Body of pancreas (tissue), 4 donors: Measurements from ENCODE around the gene SLC9A5. TPM values are rescaled to one million over a fixed set of nuclear protein-coding genes. Genes with fewer than 3 reads are reported as not detected.
A peak's percentile ranks its signal among the peaks of the same experiment; 100 is the strongest.

Source experiments
- ATAC-seq: fragments of 150-250 bp; one replicate; pipeline ENCODE4 v1.9.1; 2016
- DNase-seq, 4 donors: peaks; one replicate each; pipeline ENCODE4 v3.0.0-alpha.2; 2019
- H3K27ac ChIP-seq, 4 donors: fragments of 200-600 bp; sonication (generic); 1 replicate in 3 of 4; 2 replicates in 1 of 4; pipeline versions ENCODE4 v1.5.1 to v1.6.1; 2016 to 2019; ENCODE audit warnings: mild to moderate bottlenecking in 1 of 4, mixed read lengths in 1 of 4, moderate library complexity in 1 of 4
- H3K27me3 ChIP-seq, 2 donors: fragments of 200-600 bp; sonication (generic); one replicate each; pipeline ENCODE4 v1.6.0; 2016; ENCODE audit warnings: mild to moderate bottlenecking in 1 of 2
- H3K36me3 ChIP-seq, 2 donors: fragments of 200-600 bp; sonication (generic); replicated peaks in 1 of 2; 2 replicates each; pipeline ENCODE4 v1.5.1; 2016; ENCODE audit warnings: low read depth in 2 of 2; ENCODE audit not compliant: insufficient read depth in 1 of 2
- H3K4me1 ChIP-seq: fragments of 200-600 bp; sonication (generic); one replicate; pipeline ENCODE4 v1.6.0; 2016
- H3K4me3 ChIP-seq, 2 donors: fragments of 200-600 bp; sonication (generic); 1 replicate in 1 of 2; 2 replicates in 1 of 2; pipeline ENCODE4 v1.5.1; 2016 to 2019
- H3K9me3 ChIP-seq, 3 donors: fragments of 200-600 bp; sonication (generic); 1 replicate in 2 of 3; 2 replicates in 1 of 3; pipeline ENCODE4 v1.5.1; 2016
- CTCF ChIP-seq, 7 experiments: fragments of 450-650 bp in 4 of 7; fragments of 200-600 bp in 3 of 7; sonication (generic) in 3 of 7; IDR thresholded peaks; one replicate each; pipeline ENCODE4 v1.5.1; 2016 to 2019; ENCODE audit warnings: antibody characterized with exemption in 7 of 7
- POLR2A ChIP-seq, 3 donors: fragments of 450-650 bp; IDR thresholded peaks; one replicate each; pipeline ENCODE4 v1.6.1; 2016; ENCODE audit warnings: antibody characterized with exemption in 3 of 3, mild to moderate bottlenecking in 2 of 3
- WGBS, 2 donors: methylation state at CpG; one replicate each; pipeline ENCODE4 v1.1.5; 2017; 5-methylcytosine and 5-hydroxymethylcytosine counted together
- intact Hi-C: fragments of 100-400 bp; cut with DNase I; formaldehyde crosslinking; loops from one replicate; pipeline ENCODE4 v1.15.1; 2023
- total RNA-seq, 2 donors: library from RNA; depleted of rRNA; stranded (reverse); fragments of >200 nt; gene quantifications; one replicate each; pipeline ENCODE4 v1.1.0, GENCODE V29; 2016

SLC9A5 gene
- total RNA-seq, 2 donors from 2014 or later = 0.26 to 0.33 TPM

GRCh38 chr16:67245674-67246080 is 3.1 kb upstream of the SLC9A5 start:
- Histone ChIP-seq H3K9me3 (no peaks in the 10 kb centered on the region), H3K36me3 (no peaks in the 10 kb centered on the region), H3K4me3 (peak overlapping the region; percentile 33 to 68), H3K27ac (peak overlapping the region; percentile 19 to 97 (median 88)), H3K27me3 (peaks cover 0 to 18% of the 10 kb centered on the region in 2 donors), H3K4me1 (peaks cover 61% of the 10 kb centered on the region)
- intact Hi-C loops = no loop called here
- ATAC-seq = no peak
- no peak for DNase-seq
- 8 to 29% methylated on average over 4 to 8 of the region's 8 CpGs for WGBS, 2 donors
- TF ChIP-seq CTCF (IDR thresholded peaks at IDR 0.05) (no peak), POLR2A (IDR thresholded peaks at IDR 0.05) (no peak)

- Histone ChIP-seq H3K9me3 (no peaks in the 10 kb centered on the region), H3K27me3 (peaks cover 0 to 18% of the 10 kb centered on the region in 2 donors), H3K27ac (peak overlapping the region; percentile 83 to 97 (median 92)), H3K36me3 (no peaks in the 10 kb centered on the region), H3K4me3 (peak overlapping the region; percentile 33 to 68), H3K4me1 (peaks cover 57% of the 10 kb centered on the region)
- ATAC-seq = peak; percentile 28
- 0% methylated on average over 10 to 31 of the region's 48 CpGs for WGBS, 2 donors
- peak; percentile 67 to 78 (median 77) for DNase-seq
- TF ChIP-seq POLR2A (IDR thresholded peaks at IDR 0.05) (no peak), CTCF (IDR thresholded peaks at IDR 0.05) (peak in 6 of 7 experiments; percentile 2 to 35 (median 18))
- intact Hi-C loops = no loop called here
Observed at GRCh38 chr16:67246081-67246755, 2.6 kb upstream of the SLC9A5 start.

- H3K4me3 ChIP-seq = peak overlapping the region; percentile 33 to 68
- peaks cover 52% of the 10 kb centered on the region for H3K4me1 ChIP-seq
- no peaks in the 10 kb centered on the region for H3K9me3 ChIP-seq
- peaks cover 0 to 18% of the 10 kb centered on the region in 2 donors for H3K27me3 ChIP-seq
- ATAC-seq (peak; percentile 81), DNase-seq (peak; percentile 93 to 97 (median 96))
- 0% methylated on average over 17 to 25 of the region's 26 CpGs for WGBS, 2 donors
- peak in 3 of 7 experiments; percentile 20 to 43 (median 43) for TF ChIP-seq CTCF (IDR thresholded peaks at IDR 0.05)
- peak; percentile 70 to 94 (median 92) for TF ChIP-seq POLR2A (IDR thresholded peaks at IDR 0.05)
- H3K27ac ChIP-seq = peak overlapping the region; percentile 83 to 97 (median 92)
- no peaks in the 10 kb centered on the region for H3K36me3 ChIP-seq
- intact Hi-C loops = no loop called here
Observed at GRCh38 chr16:67246756-67247191, 2.0 kb upstream of the SLC9A5 start.

GRCh38 chr16:67247192-67248072 is 1.3 kb upstream of the SLC9A5 start, which contains the start of gene FHOD1:
Gene FHOD1 (minus strand): TSS chr16:67247481. CDS start chr16:67247410, 71 bp downstream.
- 0% methylated on average over 12 to 56 of the region's 60 CpGs for WGBS, 2 donors
- Histone ChIP-seq H3K27me3 (peaks cover 0 to 18% of the 10 kb centered on the region in 2 donors), H3K36me3 (no peaks in the 10 kb centered on the region), H3K4me3 (peak within 1 kb of the TSS; percentile 33 to 68), H3K4me1 (peaks cover 47% of the 10 kb centered on the region), H3K27ac (peak within 1 kb of the TSS; percentile 83 to 97 (median 92)), H3K9me3 (no peaks in the 10 kb centered on the region)
- peak; percentile 84 for ATAC-seq
- intact Hi-C loops = no loop called here
- peak; percentile 98 to 99 (median 98) for DNase-seq
- TF ChIP-seq POLR2A (IDR thresholded peaks at IDR 0.05) (peak; percentile 42 to 87 (median 85)), CTCF (IDR thresholded peaks at IDR 0.05) (peak in 1 of 7 experiments; percentile 6)
